Measurements from ENCODE around the gene DCP1B.
A peak's percentile ranks its signal among the peaks of the same experiment; 100 is the strongest.

The DCP1B gene

DNA sequence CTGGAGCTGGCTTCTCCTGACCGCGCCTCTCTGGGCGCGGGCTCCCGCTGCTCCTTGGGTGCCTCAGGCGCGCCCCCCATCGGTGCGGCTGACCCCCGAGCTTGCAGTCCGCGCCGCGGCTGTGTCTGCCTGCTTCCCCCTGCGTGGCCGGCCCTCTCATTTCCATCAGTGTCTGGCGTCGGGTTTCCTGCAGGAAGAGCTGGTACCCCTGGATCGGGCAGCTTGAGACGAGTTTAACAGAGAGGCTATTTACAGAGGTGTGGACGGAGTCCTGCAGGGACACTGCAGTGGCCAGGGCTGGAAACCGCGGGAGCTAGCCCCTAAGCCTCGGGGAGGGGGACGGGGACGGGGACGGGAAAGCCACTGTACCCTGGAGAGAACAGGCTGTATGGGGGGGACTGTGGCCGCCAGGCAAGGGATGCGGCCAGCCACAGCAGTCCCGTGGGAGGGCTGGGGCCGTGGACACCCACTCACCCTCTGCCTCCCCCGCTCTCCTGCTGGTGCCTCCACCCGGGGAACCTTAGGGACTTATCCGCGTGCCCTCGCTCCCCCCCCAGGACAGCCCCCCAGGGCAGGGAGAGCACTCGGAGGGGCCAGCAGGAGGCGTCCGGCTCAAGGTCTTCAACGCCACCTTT lies 82.1 kb downstream of the DCP1B start:
- no peaks in the 10 kb centered on the region for H3K9me3 ChIP-seq (ENCODE audit: low read length)
- H3K4me1 ChIP-seq (ENCODE audit: insufficient read depth, low read length), result peaks cover 29% of the 10 kb centered on the region
- no peak overlapping the region for H3K9ac ChIP-seq (ENCODE audit: low read length)
- H3K4me3 ChIP-seq (ENCODE audit: low read depth in 1 of 2, low read length in 2 of 2), result no peak overlapping the region
- H3K27me3 ChIP-seq (ENCODE audit: control insufficient read depth in 1 of 2, insufficient read depth in 2 of 2, low read length in 2 of 2), result no peaks in the 10 kb centered on the region
- H3K36me3 ChIP-seq (ENCODE audit: insufficient read depth, low read length), result no peaks in the 10 kb centered on the region
- H3K27ac ChIP-seq (ENCODE audit: low read depth, low read length), result no peak overlapping the region

GRCh38 chr12:1920971-1921370 lies 83.3 kb downstream of the DCP1B start:
- Histone ChIP-seq H3K27me3 (ENCODE audit: control insufficient read depth in 1 of 2, insufficient read depth in 2 of 2, low read length in 2 of 2) (no peaks in the 10 kb centered on the region), H3K4me1 (ENCODE audit: insufficient read depth, low read length) (peaks cover 29% of the 10 kb centered on the region), H3K27ac (ENCODE audit: low read depth, low read length) (no peak overlapping the region), H3K9ac (ENCODE audit: low read length) (no peak overlapping the region), H3K4me3 (ENCODE audit: low read depth in 1 of 2, low read length in 2 of 2) (no peak overlapping the region), H3K36me3 (ENCODE audit: insufficient read depth, low read length) (no peaks in the 10 kb centered on the region), H3K9me3 (ENCODE audit: low read length) (no peaks in the 10 kb centered on the region)

DNA sequence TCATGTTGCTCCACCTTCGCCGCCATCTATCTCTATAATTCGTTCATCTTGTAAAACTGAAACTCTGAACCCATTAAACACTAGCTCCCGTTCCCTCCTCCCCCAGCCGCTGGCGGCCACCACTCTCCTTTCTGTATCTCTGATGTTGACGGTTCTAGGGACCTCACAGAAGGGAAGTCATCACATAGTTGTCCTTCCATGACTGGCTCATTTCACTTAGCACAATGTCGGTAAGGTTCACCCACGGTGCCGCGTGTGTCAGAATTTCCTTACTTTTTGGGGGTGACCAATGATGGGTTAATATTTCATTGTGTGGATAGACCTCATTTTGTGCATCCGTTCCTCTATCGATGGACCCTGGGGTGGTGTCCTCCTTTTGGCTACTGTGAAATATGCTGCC lies 83.8 kb downstream of the DCP1B start:
- Histone ChIP-seq H3K4me1 (ENCODE audit: insufficient read depth, low read length) (peaks cover 24% of the 10 kb centered on the region), H3K9ac (ENCODE audit: low read length) (no peak overlapping the region), H3K27me3 (ENCODE audit: control insufficient read depth in 1 of 2, insufficient read depth in 2 of 2, low read length in 2 of 2) (no peaks in the 10 kb centered on the region), H3K27ac (ENCODE audit: low read depth, low read length) (no peak overlapping the region), H3K36me3 (ENCODE audit: insufficient read depth, low read length) (no peaks in the 10 kb centered on the region), H3K9me3 (ENCODE audit: low read length) (no peaks in the 10 kb centered on the region), H3K4me3 (ENCODE audit: low read depth in 1 of 2, low read length in 2 of 2) (no peak overlapping the region)

GRCh38 chr12:1919763-1920162 lies 84.5 kb downstream of the DCP1B start:
- Histone ChIP-seq H3K4me1 (ENCODE audit: insufficient read depth, low read length) (peaks cover 18% of the 10 kb centered on the region), H3K36me3 (ENCODE audit: insufficient read depth, low read length) (no peaks in the 10 kb centered on the region), H3K9ac (ENCODE audit: low read length) (no peak overlapping the region), H3K27me3 (ENCODE audit: control insufficient read depth in 1 of 2, insufficient read depth in 2 of 2, low read length in 2 of 2) (no peaks in the 10 kb centered on the region), H3K9me3 (ENCODE audit: low read length) (no peaks in the 10 kb centered on the region), H3K4me3 (ENCODE audit: low read depth in 1 of 2, low read length in 2 of 2) (no peak overlapping the region), H3K27ac (ENCODE audit: low read depth, low read length) (no peak overlapping the region)

DNA sequence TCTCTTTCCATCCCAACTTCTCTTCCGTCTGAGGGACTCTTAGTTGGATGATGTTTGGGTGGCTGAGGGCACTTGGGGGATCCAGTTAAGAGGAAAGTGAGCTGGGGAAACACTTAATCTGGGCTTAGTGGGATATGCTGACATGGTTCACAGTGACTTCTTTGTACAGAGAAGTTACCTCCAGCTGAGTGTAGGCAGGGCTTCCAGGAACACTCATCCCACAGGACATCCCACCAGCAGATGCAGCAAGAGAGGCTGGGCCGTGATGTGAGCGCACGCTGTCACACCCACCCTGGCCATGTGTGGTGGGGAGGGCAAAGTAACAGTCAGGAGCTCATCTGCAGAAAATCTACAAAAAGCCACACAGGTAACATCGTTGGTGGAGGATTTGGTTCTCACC lies 85.0 kb downstream of the DCP1B start:
- Histone ChIP-seq H3K27ac (ENCODE audit: low read depth, low read length) (no peak overlapping the region), H3K9ac (ENCODE audit: low read length) (no peak overlapping the region), H3K4me3 (ENCODE audit: low read depth in 1 of 2, low read length in 2 of 2) (no peak overlapping the region), H3K27me3 (ENCODE audit: control insufficient read depth in 1 of 2, insufficient read depth in 2 of 2, low read length in 2 of 2) (no peaks in the 10 kb centered on the region), H3K36me3 (ENCODE audit: insufficient read depth, low read length) (no peaks in the 10 kb centered on the region), H3K4me1 (ENCODE audit: insufficient read depth, low read length) (peaks cover 13% of the 10 kb centered on the region), H3K9me3 (ENCODE audit: low read length) (no peaks in the 10 kb centered on the region)

DNA sequence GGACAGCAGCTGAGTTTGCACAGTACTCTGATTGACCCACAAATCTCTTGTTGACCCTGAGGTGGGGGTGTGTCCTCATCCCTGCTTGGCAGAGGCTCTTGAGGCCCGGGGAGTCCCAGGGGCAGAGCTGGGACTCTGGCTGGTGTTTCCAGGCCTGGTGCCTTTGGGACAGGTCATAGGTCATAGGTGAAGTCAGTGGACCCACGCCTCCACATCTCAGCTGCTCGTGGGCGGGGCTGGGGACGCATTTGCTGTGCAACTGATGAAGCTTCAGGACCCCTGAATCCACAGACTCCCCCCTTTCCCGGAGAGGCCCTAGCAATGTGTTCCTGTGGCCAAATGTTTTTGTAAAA lies 85.4 kb downstream of the DCP1B start:
- H3K9ac ChIP-seq (ENCODE audit: low read length), result no peak overlapping the region
- H3K27me3 ChIP-seq (ENCODE audit: control insufficient read depth in 1 of 2, insufficient read depth in 2 of 2, low read length in 2 of 2), result no peaks in the 10 kb centered on the region
- H3K27ac ChIP-seq (ENCODE audit: low read depth, low read length), result no peak overlapping the region
- H3K4me1 ChIP-seq (ENCODE audit: insufficient read depth, low read length), result peaks cover 11% of the 10 kb centered on the region
- H3K36me3 ChIP-seq (ENCODE audit: insufficient read depth, low read length), result no peaks in the 10 kb centered on the region
- no peak overlapping the region for H3K4me3 ChIP-seq (ENCODE audit: low read depth in 1 of 2, low read length in 2 of 2)
- no peaks in the 10 kb centered on the region for H3K9me3 ChIP-seq (ENCODE audit: low read length)

GRCh38 chr12:1918081-1918883 lies 86.0 kb downstream of the DCP1B start, which contains the start of gene CACNA2D4:
TSS of gene CACNA2D4 (minus strand) at chr12:1918652. CDS start at chr12:1918473, 179 bp downstream.
- H3K4me1 ChIP-seq (ENCODE audit: insufficient read depth, low read length), result peaks cover 11% of the 10 kb centered on the region
- no peaks in the 10 kb centered on the region for H3K27me3 ChIP-seq (ENCODE audit: control insufficient read depth in 1 of 2, insufficient read depth in 2 of 2, low read length in 2 of 2)
- no peak within 1 kb of the TSS for H3K9ac ChIP-seq (ENCODE audit: low read length)
- no peaks in the 10 kb centered on the region for H3K36me3 ChIP-seq (ENCODE audit: insufficient read depth, low read length)
- H3K4me3 ChIP-seq (ENCODE audit: low read depth in 1 of 2, low read length in 2 of 2), result peak within 1 kb of the TSS in 1 of 2 donors; percentile 18
- H3K9me3 ChIP-seq (ENCODE audit: low read length), result no peaks in the 10 kb centered on the region
- H3K27ac ChIP-seq (ENCODE audit: low read depth, low read length), result peak within 1 kb of the TSS; percentile 21

DNA sequence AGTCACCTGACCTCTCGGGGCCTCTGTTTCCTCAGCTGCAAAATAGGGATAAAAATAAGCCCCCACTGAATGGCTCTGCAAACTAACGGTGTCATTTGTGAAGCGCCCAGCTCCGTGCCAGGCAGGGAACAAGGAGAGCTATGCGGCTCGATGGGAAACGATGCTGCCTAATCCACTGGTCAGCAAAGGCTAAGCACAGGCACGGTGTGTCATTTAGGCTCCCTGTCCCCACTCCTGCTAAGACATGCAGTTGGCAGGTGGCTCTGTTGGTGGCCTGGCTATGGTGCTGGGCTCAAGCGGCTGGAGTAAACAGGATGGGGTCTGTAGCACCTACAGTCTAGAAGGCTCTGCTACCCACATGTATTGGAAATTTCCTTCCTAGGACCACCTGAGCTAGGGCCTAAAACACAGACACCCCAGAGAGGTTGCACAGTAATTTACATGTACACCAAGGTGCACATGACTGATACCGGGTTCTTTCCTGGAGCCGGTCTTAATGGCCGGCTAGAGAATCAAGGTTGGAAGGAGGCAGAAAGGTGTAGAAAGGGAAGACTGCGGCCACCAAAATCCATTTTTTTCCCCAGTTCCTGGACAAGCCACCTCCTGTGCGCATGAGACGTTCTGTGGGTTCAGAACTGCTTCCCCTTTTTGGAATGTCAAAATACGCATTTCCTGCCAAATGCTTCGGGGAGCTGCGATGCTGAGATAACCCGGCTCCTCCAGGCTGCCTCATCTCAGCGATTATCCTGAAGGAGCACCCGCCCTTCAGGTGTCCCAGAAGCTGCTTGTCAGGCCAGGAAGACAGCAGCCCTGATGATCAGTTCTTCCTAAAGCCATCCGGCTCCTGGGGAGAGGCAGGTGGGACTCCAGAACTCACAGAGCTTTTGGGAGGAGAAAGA lies 86.8 kb downstream of the DCP1B start:
- H3K4me1 ChIP-seq (ENCODE audit: insufficient read depth, low read length), result peaks cover 11% of the 10 kb centered on the region

DNA sequence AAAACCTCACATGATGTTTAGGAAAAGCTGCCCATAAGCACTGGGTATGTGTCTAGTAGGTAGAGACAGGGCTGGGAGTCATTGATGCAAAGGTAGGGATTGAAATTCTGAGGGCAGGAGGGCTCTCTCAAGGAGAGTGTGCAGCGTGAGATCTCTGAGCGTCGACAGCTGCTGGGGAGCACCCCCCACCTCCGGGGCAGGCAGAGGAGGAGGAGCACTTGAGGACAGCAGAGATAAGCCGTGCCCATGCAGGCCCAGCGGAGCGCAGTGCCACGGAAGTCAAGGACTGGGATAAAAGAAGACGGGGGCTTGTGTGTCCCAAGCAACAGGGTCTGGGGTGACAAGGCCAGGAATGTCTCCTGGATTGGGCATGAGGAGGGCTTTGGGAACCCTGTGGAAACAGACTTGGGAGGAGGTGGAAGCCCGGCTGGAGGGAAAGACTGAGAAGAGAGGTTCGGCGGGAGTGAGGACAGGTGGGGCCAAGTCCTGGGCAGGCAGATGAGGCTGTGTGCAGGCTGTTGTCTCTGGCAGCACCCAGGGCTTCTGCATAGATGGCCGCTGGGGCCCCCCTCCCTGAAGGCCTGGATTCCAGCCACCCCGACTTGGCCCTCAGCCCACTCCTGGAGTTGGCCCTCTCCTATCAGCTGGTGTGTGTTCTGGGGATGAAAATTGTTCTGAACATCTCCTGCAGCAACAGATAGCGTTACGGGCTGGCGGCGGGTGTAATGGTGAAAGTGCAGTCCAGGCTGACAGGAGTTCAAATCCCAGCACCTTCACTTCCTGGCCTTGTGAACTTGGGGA lies 87.7 kb downstream of the DCP1B start:
- H3K9ac ChIP-seq (ENCODE audit: low read length), result no peak overlapping the region
- no peaks in the 10 kb centered on the region for H3K36me3 ChIP-seq (ENCODE audit: insufficient read depth, low read length)
- peaks cover 11% of the 10 kb centered on the region for H3K4me1 ChIP-seq (ENCODE audit: insufficient read depth, low read length)
- H3K27me3 ChIP-seq (ENCODE audit: control insufficient read depth in 1 of 2, insufficient read depth in 2 of 2, low read length in 2 of 2), result no peaks in the 10 kb centered on the region
- H3K4me3 ChIP-seq (ENCODE audit: low read depth in 1 of 2, low read length in 2 of 2), result no peak overlapping the region
- no peaks in the 10 kb centered on the region for H3K9me3 ChIP-seq (ENCODE audit: low read length)
- H3K27ac ChIP-seq (ENCODE audit: low read depth, low read length), result no peak overlapping the region

More for the DNA sequence above, 86.8 kb downstream of the DCP1B start:
- Histone ChIP-seq H3K9me3 (ENCODE audit: low read length) (no peaks in the 10 kb centered on the region), H3K27me3 (ENCODE audit: control insufficient read depth in 1 of 2, insufficient read depth in 2 of 2, low read length in 2 of 2) (no peaks in the 10 kb centered on the region), H3K36me3 (ENCODE audit: insufficient read depth, low read length) (no peaks in the 10 kb centered on the region), H3K27ac (ENCODE audit: low read depth, low read length) (no peak overlapping the region), H3K9ac (ENCODE audit: low read length) (no peak overlapping the region), H3K4me3 (ENCODE audit: low read depth in 1 of 2, low read length in 2 of 2) (peak overlapping the region in 1 of 2 donors; percentile 18)

- Histone ChIP-seq H3K4me3 (ENCODE audit: low read depth in 1 of 2, low read length in 2 of 2) (no peak overlapping the region), H3K27me3 (ENCODE audit: control insufficient read depth in 1 of 2, insufficient read depth in 2 of 2, low read length in 2 of 2) (no peaks in the 10 kb centered on the region), H3K9ac (ENCODE audit: low read length) (no peak overlapping the region), H3K4me1 (ENCODE audit: insufficient read depth, low read length) (peaks cover 11% of the 10 kb centered on the region), H3K27ac (ENCODE audit: low read depth, low read length) (no peak overlapping the region), H3K9me3 (ENCODE audit: low read length) (no peaks in the 10 kb centered on the region), H3K36me3 (ENCODE audit: insufficient read depth, low read length) (no peaks in the 10 kb centered on the region)
Measured at GRCh38 chr12:1915082-1915968, 88.9 kb downstream of the DCP1B start.
